ENCODE measurements around the gene BCAS3.

BCAS3 gene

GRCh38 chr17:61393550-61393903 lies 715.9 kb downstream of the BCAS3 start:
- DNase-seq = no peak

- DNase-seq = no peak
Measured at GRCh38 chr17:61393904-61394629, 716.4 kb downstream of the BCAS3 start.

GRCh38 chr17:61394630-61395408 lies 717.2 kb downstream of the BCAS3 start:
- DNase-seq = no peak

GRCh38 chr17:61395409-61395982 lies 717.8 kb downstream of the BCAS3 start:
- no peak for DNase-seq

GRCh38 chr17:61395983-61396585 lies 718.4 kb downstream of the BCAS3 start:
- DNase-seq = no peak

GRCh38 chr17:61396586-61397085 lies 719.0 kb downstream of the BCAS3 start:
- DNase-seq = no peak

- DNase-seq = no peak
Measured at GRCh38 chr17:61397086-61397842, 719.6 kb downstream of the BCAS3 start.

GRCh38 chr17:61398721-61399130 lies 721.1 kb downstream of the BCAS3 start:
- no peak for DNase-seq

GRCh38 chr17:61399131-61400065 lies 721.7 kb downstream of the BCAS3 start, which contains the start of gene TBX2:
Gene TBX2 (plus strand): TSS chr17:61399843. CDS start chr17:61400177, 334 bp downstream.
- no peak for DNase-seq

GRCh38 chr17:61400066-61400716 lies 722.5 kb downstream of the BCAS3 start:
- no peak for DNase-seq

- DNase-seq = no peak
Measured at GRCh38 chr17:61400717-61401388, 723.2 kb downstream of the BCAS3 start.

GRCh38 chr17:61401389-61402072 lies 723.9 kb downstream of the BCAS3 start:
- no peak for DNase-seq

- no peak for DNase-seq
Measured at GRCh38 chr17:61402073-61402541, 724.5 kb downstream of the BCAS3 start.

- no peak for DNase-seq
Measured at GRCh38 chr17:61402978-61403800, 725.5 kb downstream of the BCAS3 start.

GRCh38 chr17:61403801-61404662 lies 726.4 kb downstream of the BCAS3 start:
- DNase-seq = no peak

- DNase-seq = no peak
Measured at GRCh38 chr17:61404663-61404912, 726.9 kb downstream of the BCAS3 start.

- no peak for DNase-seq
Measured at GRCh38 chr17:61404913-61405685, 727.4 kb downstream of the BCAS3 start.
